ENCODE results near the gene DOCK6.
"Not testable (repeated sequence)": the region's sequence is repeated elsewhere in the genome, so short reads cannot be mapped to it uniquely, and the experiment has no call there.

DOCK6 gene

GRCh38 chr19:11182994-11183393 is 79.3 kb downstream of the DOCK6 start:
- Histone ChIP-seq H3K4me3 (ENCODE audit: low read depth, low read length) (no peak overlapping the region), H3K27ac (no peak overlapping the region), H3K36me3 (replicated peaks) (peaks cover 26% of the 10 kb centered on the region), H3K27me3 (replicated peaks) (no peaks in the 10 kb centered on the region)
- TF ChIP-seq CTCF (IDR thresholded peaks at IDR 0.05; ENCODE audit: low read depth, low read length, missing control alignments) = no peak
- in situ Hi-C loops (cut with HindIII; ENCODE audit: low pct_ligation_motif_present, low sequenced_read_pairs) = no loop called here
- no peak for DNase-seq

- H3K27ac ChIP-seq = no peak overlapping the region
- in situ Hi-C loops (cut with HindIII; ENCODE audit: low pct_ligation_motif_present, low sequenced_read_pairs) = no loop called here
- DNase-seq = no peak
- H3K27me3 ChIP-seq (replicated peaks) = no peaks in the 10 kb centered on the region
- peaks cover 28% of the 10 kb centered on the region for H3K36me3 ChIP-seq (replicated peaks)
- no peak for TF ChIP-seq CTCF (IDR thresholded peaks at IDR 0.05; ENCODE audit: low read depth, low read length, missing control alignments)
- no peak overlapping the region for H3K4me3 ChIP-seq (ENCODE audit: low read depth, low read length)
These were observed 80.8 kb downstream of the DOCK6 start for GRCh38 chr19:11181488-11181887.

GRCh38 chr19:11180975-11181374 is 81.3 kb downstream of the DOCK6 start:
- peaks cover 30% of the 10 kb centered on the region for H3K36me3 ChIP-seq (replicated peaks)
- H3K27me3 ChIP-seq (replicated peaks); H3K4me3 ChIP-seq (ENCODE audit: low read depth, low read length); H3K27ac ChIP-seq; DNase-seq; in situ Hi-C loops (cut with HindIII; ENCODE audit: low pct_ligation_motif_present, low sequenced_read_pairs): not testable (repeated sequence)

GRCh38 chr19:11180346-11180745 is 82.0 kb downstream of the DOCK6 start:
- in situ Hi-C loops (cut with HindIII; ENCODE audit: low pct_ligation_motif_present, low sequenced_read_pairs) = no loop called here
- no peak for TF ChIP-seq CTCF (IDR thresholded peaks at IDR 0.05; ENCODE audit: low read depth, low read length, missing control alignments)
- no peak overlapping the region for H3K27ac ChIP-seq
- peaks cover 31% of the 10 kb centered on the region for H3K36me3 ChIP-seq (replicated peaks)
- no peak overlapping the region for H3K4me3 ChIP-seq (ENCODE audit: low read depth, low read length)
- no peaks in the 10 kb centered on the region for H3K27me3 ChIP-seq (replicated peaks)
- no peak for DNase-seq

GRCh38 chr19:11179716-11180297 is 82.5 kb downstream of the DOCK6 start:
- DNase-seq = no peak
- Histone ChIP-seq H3K27me3 (replicated peaks) (no peaks in the 10 kb centered on the region), H3K4me3 (ENCODE audit: low read depth, low read length) (no peak overlapping the region), H3K27ac (no peak overlapping the region), H3K36me3 (replicated peaks) (peaks cover 27% of the 10 kb centered on the region)
- TF ChIP-seq CTCF (IDR thresholded peaks at IDR 0.05; ENCODE audit: low read depth, low read length, missing control alignments) = no peak
- in situ Hi-C loops (cut with HindIII; ENCODE audit: low pct_ligation_motif_present, low sequenced_read_pairs) = no loop called here

GRCh38 chr19:11179145-11179465 is 83.2 kb downstream of the DOCK6 start:
- H3K27me3 ChIP-seq (replicated peaks); H3K27ac ChIP-seq; in situ Hi-C loops (cut with HindIII; ENCODE audit: low pct_ligation_motif_present, low sequenced_read_pairs); H3K4me3 ChIP-seq (ENCODE audit: low read depth, low read length); DNase-seq: not testable (repeated sequence)
- peaks cover 26% of the 10 kb centered on the region for H3K36me3 ChIP-seq (replicated peaks)

GRCh38 chr19:11177592-11177991 is 84.7 kb downstream of the DOCK6 start:
- Histone ChIP-seq H3K27ac (no peak overlapping the region), H3K27me3 (replicated peaks) (no peaks in the 10 kb centered on the region), H3K4me3 (ENCODE audit: low read depth, low read length) (no peak overlapping the region), H3K36me3 (replicated peaks) (peaks cover 32% of the 10 kb centered on the region)
- DNase-seq = no peak
- no peak for TF ChIP-seq CTCF (IDR thresholded peaks at IDR 0.05; ENCODE audit: low read depth, low read length, missing control alignments)
- in situ Hi-C loops (cut with HindIII; ENCODE audit: low pct_ligation_motif_present, low sequenced_read_pairs) = no loop called here

Data from brain microvascular endothelial cell (primary cell).